ENCODE measurements around the gene BIN2.
"Not testable (repeated sequence)": the region's sequence is repeated elsewhere in the genome, so short reads cannot be mapped to it uniquely, and the experiment has no call there.

Gene BIN2

DNA sequence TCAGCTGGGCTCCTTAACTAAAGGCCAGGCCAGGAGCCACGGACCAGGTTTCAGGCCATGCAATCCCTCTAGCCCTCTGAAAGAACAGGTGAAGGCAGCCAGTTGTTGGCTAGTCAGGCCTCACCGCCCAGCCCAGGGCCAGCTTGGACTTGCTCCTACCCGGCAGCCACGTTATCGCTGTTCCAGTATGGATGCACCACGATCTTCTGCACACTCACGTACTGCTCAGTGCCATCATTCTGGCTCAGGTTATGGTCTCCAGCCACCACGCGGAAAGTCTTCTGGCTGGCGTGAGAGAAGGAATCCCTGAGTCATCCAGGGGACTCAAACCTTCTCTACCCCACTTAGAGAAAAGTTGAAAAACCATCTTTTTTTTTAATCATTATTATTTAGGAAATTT lies 18.4 kb upstream of the BIN2 start:
- Histone ChIP-seq H3K9me3 (no peaks in the 10 kb centered on the region), H3K27me3 (no peaks in the 10 kb centered on the region), H3K4me3 (ENCODE audit: low read depth, low read length) (no peak overlapping the region), H3K36me3 (no peaks in the 10 kb centered on the region), H3K4me1 (no peaks in the 10 kb centered on the region)
- TF ChIP-seq, protein P1, sequence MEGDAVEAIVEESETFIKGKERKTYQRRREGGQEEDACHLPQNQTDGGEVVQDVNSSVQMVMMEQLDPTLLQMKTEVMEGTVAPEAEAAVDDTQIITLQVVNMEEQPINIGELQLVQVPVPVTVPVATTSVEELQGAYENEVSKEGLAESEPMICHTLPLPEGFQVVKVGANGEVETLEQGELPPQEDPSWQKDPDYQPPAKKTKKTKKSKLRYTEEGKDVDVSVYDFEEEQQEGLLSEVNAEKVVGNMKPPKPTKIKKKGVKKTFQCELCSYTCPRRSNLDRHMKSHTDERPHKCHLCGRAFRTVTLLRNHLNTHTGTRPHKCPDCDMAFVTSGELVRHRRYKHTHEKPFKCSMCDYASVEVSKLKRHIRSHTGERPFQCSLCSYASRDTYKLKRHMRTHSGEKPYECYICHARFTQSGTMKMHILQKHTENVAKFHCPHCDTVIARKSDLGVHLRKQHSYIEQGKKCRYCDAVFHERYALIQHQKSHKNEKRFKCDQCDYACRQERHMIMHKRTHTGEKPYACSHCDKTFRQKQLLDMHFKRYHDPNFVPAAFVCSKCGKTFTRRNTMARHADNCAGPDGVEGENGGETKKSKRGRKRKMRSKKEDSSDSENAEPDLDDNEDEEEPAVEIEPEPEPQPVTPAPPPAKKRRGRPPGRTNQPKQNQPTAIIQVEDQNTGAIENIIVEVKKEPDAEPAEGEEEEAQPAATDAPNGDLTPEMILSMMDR (IDR thresholded peaks at IDR 0.05; ENCODE audit: low read depth, low read length), result no peak
- no peak for DNase-seq

GRCh38 chr12:51341251-51342007 lies 17.5 kb upstream of the BIN2 start:
- Histone ChIP-seq H3K9me3 (no peaks in the 10 kb centered on the region), H3K4me1 (no peaks in the 10 kb centered on the region), H3K27me3 (no peaks in the 10 kb centered on the region), H3K4me3 (ENCODE audit: low read depth, low read length) (peak overlapping the region; percentile 40), H3K36me3 (no peaks in the 10 kb centered on the region)
- peak; percentile 68 for DNase-seq
- TF ChIP-seq, protein P1 (IDR thresholded peaks at IDR 0.05; ENCODE audit: low read depth, low read length), result peak; percentile 99

GRCh38 chr12:51339750-51340149 lies 15.8 kb upstream of the BIN2 start:
- Histone ChIP-seq H3K4me1 (no peaks in the 10 kb centered on the region), H3K9me3 (no peaks in the 10 kb centered on the region), H3K36me3 (no peaks in the 10 kb centered on the region), H3K27me3 (no peaks in the 10 kb centered on the region), H3K4me3 (ENCODE audit: low read depth, low read length) (no peak overlapping the region)
- no peak for DNase-seq
- TF ChIP-seq, protein P1 (IDR thresholded peaks at IDR 0.05; ENCODE audit: low read depth, low read length), result no peak

GRCh38 chr12:51337336-51337735 lies 13.4 kb upstream of the BIN2 start:
- H3K9me3 ChIP-seq; DNase-seq; H3K27me3 ChIP-seq; H3K4me1 ChIP-seq; H3K4me3 ChIP-seq (ENCODE audit: low read depth, low read length); H3K36me3 ChIP-seq: not testable (repeated sequence)

GRCh38 chr12:51335931-51336330 lies 12.0 kb upstream of the BIN2 start:
- Histone ChIP-seq H3K4me3 (ENCODE audit: low read depth, low read length) (no peak overlapping the region), H3K27me3 (no peaks in the 10 kb centered on the region), H3K36me3 (no peaks in the 10 kb centered on the region), H3K4me1 (no peaks in the 10 kb centered on the region), H3K9me3 (no peaks in the 10 kb centered on the region)
- no peak for DNase-seq
- TF ChIP-seq, protein P1 (IDR thresholded peaks at IDR 0.05; ENCODE audit: low read depth, low read length), result no peak

GRCh38 chr12:51334764-51335163 lies 10.8 kb upstream of the BIN2 start:
- no peaks in the 10 kb centered on the region for H3K9me3 ChIP-seq
- no peaks in the 10 kb centered on the region for H3K36me3 ChIP-seq
- H3K4me3 ChIP-seq (ENCODE audit: low read depth, low read length), result no peak overlapping the region
- no peaks in the 10 kb centered on the region for H3K27me3 ChIP-seq
- H3K4me1 ChIP-seq, result no peaks in the 10 kb centered on the region
- no peak for DNase-seq
- TF ChIP-seq, protein P1 (IDR thresholded peaks at IDR 0.05; ENCODE audit: low read depth, low read length), result no peak
